Stimulated activated naive CD4-positive, alpha-beta T cell treated with Interleukin-2 at 50 U/mL for 16 hours (primary cell): ENCODE data around the gene TVP23B.
"Not testable (repeated sequence)": the region's sequence is repeated elsewhere in the genome, so short reads cannot be mapped to it uniquely, and the experiment has no call there.

ENCODE experiments used
- DNase-seq: peaks from one replicate; lab custom pipeline; 2025; lab: John Stamatoyannopoulos, UW

The TVP23B gene

DNA sequence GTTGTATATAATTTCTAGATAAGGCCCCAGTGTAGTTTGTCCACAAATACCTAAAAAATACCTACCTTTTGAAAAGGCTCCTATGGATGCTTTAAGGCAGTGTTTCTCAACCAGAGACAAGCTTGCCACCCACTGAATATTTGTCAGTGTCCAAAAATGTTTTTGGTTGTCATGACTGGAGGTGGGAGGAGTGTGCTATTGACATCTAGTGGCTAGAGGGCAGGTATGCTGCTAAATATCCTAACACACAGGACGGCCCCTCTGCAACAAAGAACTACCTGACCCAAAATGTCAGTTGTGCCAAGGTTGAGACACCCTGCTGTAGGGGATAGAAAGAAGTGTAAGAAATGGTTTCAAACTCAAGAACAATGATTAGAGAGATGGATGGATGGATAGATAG, 10.4 kb downstream of the TVP23B start:
- not testable (repeated sequence) for DNase-seq

DNA sequence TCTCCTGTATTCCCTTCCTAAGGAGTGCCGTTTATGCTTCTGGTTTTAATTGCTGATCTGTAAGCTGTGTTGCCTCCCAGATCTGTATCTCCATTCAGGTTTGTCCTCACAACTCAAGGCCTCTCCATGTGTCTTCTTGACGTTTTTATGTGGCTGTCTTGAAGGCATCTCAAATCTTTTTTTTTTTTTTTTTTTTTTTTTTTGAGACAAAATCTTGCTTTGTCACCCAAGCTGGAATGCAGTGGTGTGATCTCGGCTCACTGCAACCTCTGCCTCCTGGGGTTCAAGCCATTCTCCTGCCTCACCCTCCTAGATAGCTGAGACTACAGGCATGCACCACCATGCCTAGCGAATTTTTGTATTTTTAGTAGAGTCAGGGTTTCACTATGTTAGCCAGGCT, 13.9 kb downstream of the TVP23B start:
- DNase-seq, result not testable (repeated sequence)

DNA sequence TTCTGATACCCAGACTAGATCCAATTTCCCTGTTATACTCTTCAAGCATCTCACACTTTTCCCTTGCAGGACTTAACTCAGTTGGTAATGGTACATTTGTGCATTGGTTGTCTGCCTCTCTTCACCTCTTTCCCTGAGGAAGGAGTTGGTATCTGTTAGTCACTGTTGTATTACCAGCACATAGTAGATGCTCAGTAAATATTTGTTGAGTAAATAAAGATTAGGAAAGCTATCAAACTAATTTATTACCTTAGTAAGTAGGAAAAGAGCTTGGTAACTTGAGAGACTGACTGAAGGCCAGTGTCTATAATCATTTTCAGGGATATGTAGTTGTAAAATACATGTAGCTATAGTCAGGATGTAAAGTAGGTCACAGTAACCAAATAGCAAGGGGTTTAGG, 15.9 kb downstream of the TVP23B start:
- DNase-seq, result not testable (repeated sequence)

DNA sequence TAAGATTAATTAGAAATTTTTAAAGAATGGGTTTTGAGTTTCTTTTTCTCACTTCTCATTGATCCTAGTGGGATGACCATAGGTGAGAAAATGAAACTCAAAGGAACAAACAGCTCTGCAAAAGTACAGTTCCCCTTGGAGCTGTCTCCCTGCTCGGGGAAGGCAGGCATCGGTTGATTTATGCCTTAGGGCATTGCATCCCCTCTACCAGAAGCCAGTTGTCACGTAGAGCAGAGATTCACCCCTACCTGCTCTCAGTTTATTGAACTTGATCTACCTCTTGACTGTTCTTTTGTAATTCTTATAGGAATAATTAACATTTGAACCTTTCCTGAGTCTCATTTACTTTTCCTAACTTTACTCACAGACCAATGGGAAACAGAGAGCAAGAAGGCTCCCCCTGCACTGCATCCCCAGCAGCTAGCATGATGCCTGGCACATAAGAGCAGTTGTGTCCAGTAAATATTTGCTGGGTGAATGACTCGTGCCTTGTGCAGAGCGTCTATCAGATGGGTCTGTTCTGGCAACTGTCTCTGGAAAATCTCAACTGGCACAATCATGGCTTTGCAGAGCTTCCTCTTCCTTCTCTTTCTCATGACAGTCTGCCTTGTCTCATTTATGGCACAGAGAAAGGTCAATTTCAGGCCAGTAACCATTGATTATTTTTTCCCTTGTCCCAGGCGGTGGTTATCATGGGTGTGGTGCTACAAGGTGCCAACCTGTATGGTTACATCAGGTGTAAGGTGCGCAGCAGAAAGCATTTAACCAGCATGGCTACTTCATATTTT, 22.7 kb downstream of the TVP23B start:
- DNase-seq, result not testable (repeated sequence)

DNA sequence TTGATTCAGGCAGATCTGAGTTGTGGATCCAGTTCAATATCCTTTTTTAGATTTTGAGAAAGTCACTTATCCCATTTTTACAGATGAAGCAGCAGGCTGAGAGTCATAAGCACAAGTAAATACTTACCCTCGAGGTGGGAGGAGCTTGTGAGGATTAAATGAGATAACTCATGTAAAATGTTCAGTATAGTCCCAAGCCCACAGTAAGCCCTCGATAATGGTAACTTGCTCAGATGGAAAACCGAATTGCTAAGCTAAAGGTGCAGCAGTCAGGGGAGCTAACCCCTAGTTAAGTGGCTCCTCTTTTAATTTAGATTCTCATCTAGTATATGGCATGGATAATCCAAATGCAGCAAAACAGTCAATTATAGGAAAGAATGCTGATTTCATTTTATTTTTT, 34.9 kb downstream of the TVP23B start:
- not testable (repeated sequence) for DNase-seq

DNA sequence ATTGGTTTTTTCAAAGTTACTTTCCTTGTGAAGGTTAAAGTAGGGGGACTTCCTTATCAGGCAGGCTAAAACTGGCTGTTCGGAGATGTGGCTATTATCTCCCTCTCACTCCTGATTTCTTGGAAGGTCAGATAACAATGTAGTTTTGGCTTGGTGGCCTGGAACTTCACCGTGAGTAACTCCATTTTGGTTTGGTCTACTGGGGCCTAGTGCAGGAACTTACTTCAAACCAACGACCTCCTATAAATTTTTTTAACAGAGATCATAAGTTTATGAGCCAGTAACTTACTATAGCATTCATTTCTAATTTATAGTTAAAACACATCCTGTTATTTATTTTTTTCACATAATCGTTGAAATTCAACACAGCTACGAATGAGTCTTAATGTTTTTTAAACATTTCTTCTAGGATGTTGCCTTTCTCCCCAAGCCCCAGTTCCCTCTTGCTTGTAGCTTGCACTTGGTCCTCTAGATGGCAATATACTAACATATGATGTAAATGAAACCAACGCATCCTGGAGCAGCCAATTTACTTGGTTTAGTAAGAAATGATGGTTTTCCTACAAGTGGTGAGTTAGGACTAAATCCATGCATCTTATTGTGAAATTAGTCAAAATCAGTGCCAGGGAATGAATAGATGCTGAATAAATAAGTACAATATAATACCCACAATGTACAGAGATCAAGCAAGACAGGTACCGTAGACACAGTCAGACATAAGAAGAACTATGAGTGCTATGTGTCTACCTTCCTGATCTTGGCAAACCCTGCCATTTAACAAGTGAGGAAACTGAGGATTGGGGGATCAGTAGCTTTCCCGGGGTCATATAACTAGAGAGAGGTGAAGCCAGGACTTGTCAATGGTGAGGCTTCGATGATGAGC, 35.7 kb downstream of the TVP23B start:
- not testable (repeated sequence) for DNase-seq

DNA sequence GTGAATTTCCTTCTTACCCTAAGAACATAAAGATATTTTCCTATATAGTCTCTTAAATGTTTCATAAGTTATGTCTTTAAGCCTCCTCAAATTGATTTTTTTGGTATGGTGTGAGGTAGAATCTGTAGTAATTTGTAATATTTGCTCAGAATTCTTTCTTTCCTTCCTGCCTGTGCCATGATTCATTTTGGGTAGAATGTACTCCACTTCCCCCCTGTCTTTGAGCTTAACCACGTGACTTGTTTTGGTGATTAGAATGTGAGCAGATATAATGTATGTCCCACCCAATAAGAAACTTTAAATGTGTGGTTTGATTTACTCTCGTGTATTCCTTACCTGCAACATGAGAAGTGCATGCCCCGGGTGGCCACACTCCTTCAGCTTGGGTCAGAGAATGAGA, 40.4 kb downstream of the TVP23B start:
- DNase-seq, result not testable (repeated sequence)

DNA sequence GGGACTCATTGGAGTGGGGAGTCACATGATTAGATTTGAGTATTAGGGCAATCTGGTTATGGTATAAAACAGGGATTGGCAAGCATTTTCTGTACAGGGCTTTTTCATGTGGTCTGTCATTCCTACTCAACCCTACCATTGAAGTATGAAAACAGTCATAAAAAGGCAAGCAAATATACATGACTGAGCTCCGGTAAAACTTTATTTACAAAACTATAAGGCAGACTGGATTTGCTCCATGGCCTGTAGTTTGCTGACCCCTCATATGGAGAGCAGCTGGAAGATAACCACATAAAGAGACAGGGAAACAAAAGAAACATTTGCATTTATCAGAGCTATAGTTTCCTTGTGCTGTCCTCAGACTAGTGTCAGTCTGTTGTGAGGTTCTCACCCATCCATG, 46.6 kb downstream of the TVP23B start:
- not testable (repeated sequence) for DNase-seq

DNA sequence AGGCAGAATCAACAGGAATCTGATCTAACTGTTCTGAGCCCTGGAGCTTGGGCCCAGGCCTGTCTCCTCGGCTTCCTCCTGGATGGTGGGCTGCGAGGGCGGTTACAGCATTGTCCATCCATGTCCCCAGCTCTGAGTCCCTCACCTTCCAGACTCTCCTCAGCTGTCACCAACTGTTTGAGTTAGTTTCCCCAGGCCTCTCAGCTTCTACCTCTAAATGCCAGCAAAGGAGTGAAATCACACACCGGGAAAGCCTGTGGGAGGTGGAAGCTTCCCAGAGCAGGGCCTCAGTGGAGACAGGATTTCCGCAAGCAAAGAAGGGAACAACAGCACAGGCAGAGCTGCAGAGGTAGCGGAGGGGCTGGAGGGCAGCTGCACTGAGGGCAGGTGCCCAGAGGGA, 67.5 kb downstream of the TVP23B start:
- no peak for DNase-seq

DNA sequence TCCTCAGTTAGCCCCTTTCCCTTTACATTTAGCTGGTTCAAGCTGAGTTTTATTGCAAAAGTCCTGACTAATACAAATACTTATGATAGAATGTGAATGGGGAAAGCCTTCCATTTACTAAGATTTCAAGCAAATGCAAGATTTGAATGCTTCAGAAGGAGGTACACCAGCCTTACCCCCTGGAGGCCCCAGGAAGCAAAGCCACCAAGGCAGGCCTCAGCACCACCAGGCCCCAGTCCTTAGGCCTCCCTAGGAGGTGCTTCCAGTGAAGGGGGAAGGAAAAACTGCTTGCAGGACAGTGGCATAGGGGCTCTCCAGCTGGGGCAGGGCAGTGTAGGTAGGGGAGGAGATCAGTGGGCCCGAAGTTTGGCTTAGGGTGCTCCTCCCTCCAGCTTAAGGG, 69.7 kb downstream of the TVP23B start:
- DNase-seq, result no peak

DNA sequence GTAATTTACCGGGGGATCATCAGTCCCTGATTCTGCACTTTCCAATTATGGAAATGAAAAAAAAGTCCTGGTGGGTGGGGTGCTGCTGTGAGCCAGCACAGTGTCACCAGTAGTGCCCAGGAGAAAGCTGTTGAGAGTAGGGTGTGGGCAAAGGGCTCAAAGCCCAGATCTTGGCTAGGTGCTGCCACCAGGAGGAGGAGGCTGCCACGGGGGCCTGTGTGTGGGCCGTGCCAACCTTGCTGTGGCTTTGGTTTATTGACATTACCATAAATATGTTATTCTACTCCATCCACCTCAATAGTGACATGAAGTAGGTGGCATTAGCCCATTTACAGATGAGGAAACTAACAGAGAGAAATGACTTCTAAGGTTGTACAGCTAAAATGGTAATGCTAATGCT, 70.2 kb downstream of the TVP23B start:
- no peak for DNase-seq

DNA sequence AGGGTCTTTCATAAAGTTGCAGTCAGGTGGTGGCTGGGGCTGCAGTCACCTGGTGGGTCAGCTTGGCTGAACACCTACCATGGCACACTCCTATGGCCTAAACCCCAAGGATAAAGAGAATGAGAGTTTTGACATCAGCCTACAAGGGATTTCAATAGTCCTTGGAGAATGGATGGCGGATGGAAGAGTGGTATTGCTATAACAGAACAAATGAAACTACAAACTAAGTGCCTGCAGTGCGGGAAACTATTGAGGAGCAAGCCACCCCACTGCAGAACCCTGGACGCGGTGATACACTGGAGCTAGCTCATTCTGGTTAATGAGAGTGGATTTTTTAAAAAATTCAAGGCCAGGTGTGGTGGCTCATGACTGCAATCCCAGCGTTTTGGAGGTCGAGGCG, 74.0 kb downstream of the TVP23B start:
- no peak for DNase-seq

DNA sequence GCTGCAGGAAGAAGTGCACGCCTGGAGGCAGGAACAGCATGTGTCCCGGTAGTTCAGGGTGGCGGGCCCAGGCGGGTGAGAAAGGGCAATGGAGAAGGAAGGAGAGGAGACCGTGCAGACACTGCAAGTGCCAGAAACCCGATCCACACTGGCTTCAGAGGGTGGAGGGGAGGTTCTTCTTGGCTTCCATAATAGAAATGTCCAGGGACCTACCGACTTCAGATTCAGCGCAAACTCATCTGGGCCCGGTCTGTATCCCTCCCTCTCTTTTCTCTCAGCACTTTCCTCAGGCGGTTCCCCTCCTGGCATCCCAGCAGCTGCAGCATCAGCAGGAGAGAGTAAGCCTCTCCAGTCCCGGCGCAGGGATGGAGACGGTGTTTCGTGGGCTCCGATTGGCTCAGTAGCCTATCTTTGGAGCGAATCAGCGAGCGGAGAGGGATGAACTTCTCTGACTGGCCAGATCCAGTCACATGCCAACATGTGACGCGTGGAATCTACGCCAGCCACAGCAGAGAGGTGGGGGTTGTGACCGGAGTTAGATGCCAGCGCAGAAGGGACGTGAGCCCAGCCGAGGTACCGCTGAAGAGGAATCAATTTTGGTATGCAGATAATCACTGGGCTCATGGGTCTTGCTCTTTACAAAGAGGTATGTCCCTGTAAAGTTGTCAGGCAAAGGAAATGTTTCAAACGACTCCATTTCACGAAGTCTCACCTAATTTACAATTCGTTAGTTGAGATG, 75.0 kb downstream of the TVP23B start:
- DNase-seq, result peak; percentile 86
